DMS 273 (cell line): ENCODE measurements around the gene TTC33.
"Not testable (repeated sequence)": the region's sequence is repeated elsewhere in the genome, so short reads cannot be mapped to it uniquely, and the experiment has no call there.

ENCODE experiments used
- DNase-seq: peaks from one replicate; lab custom pipeline; 2025; ENCODE audit not compliant: unreplicated experiment; lab: John Stamatoyannopoulos, UW

The TTC33 gene

GRCh38 chr5:40720069-40720468 is 35.7 kb downstream of the TTC33 start:
- no peak for DNase-seq

DNA sequence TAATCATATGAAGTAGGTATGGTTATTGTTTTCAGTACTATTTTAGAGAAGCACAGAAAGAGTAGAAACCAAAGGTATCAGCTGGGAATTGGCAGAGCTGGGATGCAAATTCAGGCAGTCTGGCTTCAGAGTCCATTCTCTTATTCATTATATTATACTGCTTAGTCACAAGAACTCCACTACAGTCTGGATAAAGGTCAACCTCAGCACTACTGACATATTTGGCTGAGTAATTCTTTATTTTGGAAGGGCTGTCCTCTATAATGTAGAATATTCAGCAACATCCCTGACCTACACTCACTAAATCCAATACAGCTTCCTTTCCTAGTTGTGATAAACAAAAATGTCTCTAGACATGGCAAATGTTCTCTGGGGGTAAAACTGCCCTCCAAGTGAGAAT is 38.5 kb downstream of the TTC33 start:
- no peak for DNase-seq

DNA sequence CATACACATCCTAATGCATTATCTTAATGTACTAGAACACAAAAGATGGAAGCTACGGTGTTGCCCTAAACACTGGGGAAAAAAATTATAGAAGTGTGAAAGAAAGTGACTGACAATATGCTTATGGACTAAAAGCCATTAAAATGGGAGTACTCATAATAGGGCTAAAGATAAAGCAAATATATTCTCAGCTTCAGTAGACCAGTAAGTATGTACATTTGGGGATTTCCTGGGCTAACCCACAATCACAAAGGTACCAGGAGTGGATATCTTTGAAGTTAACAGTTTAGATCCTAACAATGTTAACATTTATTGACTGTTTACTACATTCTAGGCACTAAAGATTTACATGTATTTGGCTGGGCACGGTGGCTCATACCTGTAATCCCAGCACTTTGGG is 39.2 kb downstream of the TTC33 start:
- DNase-seq = no peak

GRCh38 chr5:40716000-40716399 is 39.8 kb downstream of the TTC33 start:
- DNase-seq = peak; percentile 18

DNA sequence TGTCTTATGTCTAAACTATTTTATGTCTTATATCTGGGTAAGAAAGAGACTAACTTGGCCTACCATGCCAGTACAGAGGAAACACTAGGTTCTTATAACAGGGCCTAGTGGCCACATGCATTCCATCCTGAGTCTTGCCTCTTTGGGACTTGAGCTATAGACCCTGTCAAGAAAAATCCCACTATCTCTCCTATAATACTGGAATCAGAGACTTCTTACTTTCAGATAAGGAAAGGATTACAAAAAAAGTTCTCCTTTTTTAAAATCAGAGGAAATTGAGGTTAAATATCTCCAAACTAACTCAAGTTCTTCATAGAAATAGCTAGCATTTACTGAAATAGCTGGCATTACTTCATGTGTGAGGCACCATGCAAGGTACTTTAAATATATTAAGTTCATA is 41.8 kb downstream of the TTC33 start:
- no peak for DNase-seq

GRCh38 chr5:40710575-40710974 is 45.2 kb downstream of the TTC33 start:
- DNase-seq = not testable (repeated sequence)

- not testable (repeated sequence) for DNase-seq
Measured at GRCh38 chr5:40705484-40705883, 50.3 kb downstream of the TTC33 start.

GRCh38 chr5:40702027-40702426 is 53.7 kb downstream of the TTC33 start:
- not testable (repeated sequence) for DNase-seq

DNA sequence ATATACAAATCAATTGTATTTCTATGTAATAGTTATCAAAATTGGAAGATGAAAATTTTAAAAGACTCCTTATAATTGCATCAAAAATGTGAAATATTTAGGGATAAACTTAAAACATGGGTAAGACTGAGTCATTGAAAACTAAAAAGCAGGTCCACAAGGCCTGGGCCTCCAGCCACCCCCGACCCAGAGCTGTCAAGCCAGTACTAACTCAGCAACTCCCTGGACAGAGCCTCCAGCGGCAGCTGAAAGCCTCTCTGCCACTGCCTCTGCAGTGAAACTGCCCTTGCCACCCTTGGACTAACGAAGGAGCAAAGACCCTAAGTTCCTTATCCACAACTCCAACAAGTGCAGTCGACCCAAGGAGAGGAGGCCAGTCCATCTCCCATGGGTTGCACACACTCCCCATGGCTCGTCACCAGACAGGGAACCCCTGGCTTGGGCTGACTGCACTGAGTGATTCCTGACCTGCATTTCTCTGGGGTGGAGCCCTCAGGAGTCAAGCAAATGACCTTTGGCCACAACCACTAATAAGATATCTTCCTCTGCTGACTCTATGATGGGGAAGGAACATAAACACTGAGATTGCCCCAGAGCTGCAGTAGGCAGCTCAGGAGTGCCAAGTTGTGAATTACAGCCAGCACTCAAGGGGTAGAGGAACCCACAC is 55.5 kb downstream of the TTC33 start:
- no peak for DNase-seq

GRCh38 chr5:40694433-40694832 is 61.3 kb downstream of the TTC33 start:
- no peak for DNase-seq

GRCh38 chr5:40691894-40692293 is 63.9 kb downstream of the TTC33 start:
- no peak for DNase-seq

- no peak for DNase-seq
Measured at GRCh38 chr5:40690267-40690666, 65.5 kb downstream of the TTC33 start.

- DNase-seq = peak; percentile 6
Measured at GRCh38 chr5:40689438-40689837, 66.3 kb downstream of the TTC33 start.

GRCh38 chr5:40688996-40689395 is 66.8 kb downstream of the TTC33 start:
- no peak for DNase-seq

DNA sequence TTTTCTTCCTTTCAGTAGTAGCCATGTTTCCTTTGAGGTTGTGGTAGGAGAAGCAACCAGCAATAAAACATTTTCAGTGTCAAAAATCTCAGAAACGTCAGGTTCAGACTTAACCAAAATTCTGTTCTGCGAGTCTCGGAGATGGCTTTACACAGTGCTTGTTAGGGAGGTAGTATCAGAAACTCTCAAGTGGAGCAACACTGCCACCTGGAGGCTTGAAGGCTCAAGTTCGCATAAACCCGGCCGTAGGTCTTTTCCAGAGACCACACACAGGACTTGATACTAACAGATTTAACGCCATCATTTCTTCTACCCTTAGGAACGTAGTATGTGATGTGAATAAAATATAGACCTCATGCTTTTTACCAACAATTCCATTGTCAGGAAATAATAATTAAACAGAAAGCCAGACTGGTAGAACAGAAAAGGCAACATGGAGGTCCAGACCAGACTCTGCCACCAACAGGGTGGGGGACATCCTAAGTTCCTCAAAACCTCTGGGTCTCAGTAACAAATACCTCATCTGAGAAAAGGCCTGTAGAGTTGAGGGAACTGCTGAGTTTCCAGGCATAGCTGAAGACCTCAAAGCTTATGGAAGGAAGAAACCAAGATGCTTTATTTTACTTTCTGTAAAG is 67.5 kb downstream of the TTC33 start:
- DNase-seq = peak; percentile 92

GRCh38 chr5:40687321-40687720 is 68.4 kb downstream of the TTC33 start:
- DNase-seq = no peak

GRCh38 chr5:40685976-40686486 is 69.7 kb downstream of the TTC33 start:
- no peak for DNase-seq

DNA sequence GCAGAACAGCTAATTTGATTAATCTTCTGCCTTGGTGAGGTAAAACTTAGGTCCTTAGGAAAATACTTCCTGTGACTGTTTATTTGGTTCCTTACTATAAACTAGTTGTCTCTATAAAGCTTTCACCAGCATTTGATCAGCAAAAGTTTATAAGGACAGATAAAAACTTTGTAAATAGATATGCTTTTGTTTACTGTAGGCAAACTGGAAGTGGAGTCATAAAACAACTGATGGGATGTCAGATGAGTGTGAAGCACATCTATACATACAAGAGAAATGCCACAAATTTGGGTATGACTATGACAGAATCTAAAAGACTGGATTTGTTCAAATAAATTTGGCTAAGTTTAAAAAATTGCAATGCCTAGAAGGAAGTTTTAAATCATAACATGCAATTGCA is 70.6 kb downstream of the TTC33 start:
- DNase-seq = no peak

DNA sequence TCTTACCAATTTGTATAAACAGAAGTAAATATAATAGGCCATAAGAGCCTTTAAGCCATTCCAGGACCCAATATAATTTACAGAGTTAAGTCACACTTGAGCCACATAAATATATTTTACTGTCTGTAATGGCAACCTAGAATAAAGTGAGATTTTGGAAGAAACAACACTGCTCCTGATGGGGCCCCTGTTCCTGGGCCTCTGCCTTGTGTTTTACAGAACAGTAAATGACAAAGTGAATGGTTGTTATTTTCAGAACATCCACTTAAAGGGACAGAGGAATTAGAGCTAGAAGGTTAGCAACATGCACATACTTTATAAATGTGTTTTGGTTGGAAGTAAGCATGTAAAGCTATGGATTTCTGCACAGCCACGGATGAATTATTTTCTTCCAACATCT is 72.5 kb downstream of the TTC33 start:
- no peak for DNase-seq

GRCh38 chr5:40682154-40683017 is 73.4 kb downstream of the TTC33 start:
- no peak for DNase-seq

DNA sequence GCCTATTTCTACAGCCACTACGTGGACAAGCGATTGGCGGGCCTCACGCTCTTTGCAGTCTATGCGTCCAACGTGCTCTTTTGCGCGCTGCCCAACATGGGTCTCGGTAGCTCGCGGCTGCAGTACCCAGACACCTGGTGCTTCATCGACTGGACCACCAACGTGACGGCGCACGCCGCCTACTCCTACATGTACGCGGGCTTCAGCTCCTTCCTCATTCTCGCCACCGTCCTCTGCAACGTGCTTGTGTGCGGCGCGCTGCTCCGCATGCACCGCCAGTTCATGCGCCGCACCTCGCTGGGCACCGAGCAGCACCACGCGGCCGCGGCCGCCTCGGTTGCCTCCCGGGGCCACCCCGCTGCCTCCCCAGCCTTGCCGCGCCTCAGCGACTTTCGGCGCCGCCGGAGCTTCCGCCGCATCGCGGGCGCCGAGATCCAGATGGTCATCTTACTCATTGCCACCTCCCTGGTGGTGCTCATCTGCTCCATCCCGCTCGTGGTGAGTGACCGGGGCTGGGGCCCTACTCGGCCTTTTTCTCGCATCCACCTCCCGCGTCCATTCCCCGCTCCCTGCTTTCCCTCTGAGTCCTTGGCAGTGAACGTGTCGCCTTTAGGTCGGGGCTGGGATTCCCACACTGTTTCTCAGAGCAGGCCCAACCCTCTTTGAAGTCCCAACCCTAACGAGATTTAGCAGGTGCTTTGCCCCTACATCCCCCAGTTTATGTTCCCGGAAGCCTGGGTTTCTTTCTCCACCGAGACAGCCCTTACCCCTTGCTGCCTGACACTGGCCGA is 74.2 kb downstream of the TTC33 start:
- no peak for DNase-seq
